GM23338 (cell line): ENCODE measurements around the gene FNDC10. TPM values are rescaled to one million over a fixed set of nuclear protein-coding genes. Genes with fewer than 3 reads are reported as not detected.
A peak's percentile ranks its signal among the peaks of the same experiment; 100 is the strongest.
"Not testable (repeated sequence)": the region's sequence is repeated elsewhere in the genome, so short reads cannot be mapped to it uniquely, and the experiment has no call there.

Experiments
- ATAC-seq: fragments of 200-7000 bp; cut with Tn5 transposase; 3 replicates; pipeline ENCODE4 v1.9.1; 2020
- DNase-seq: peaks from one replicate; pipeline ENCODE4 v3.0.0-alpha.2; 2015; ENCODE audit warnings: low spot score
- H2AFZ ChIP-seq: fragments of 200-600 bp; sonication (generic); 2 replicates; pipeline ENCODE4 v1.8.0; 2016; ENCODE audit warnings: antibody characterized with exemption, mild to moderate bottlenecking, moderate library complexity
- H3F3A ChIP-seq: fragments of 200-600 bp; sonication (generic); replicated peaks from 2 replicates; pipeline ENCODE4 v1.8.0; 2017; ENCODE audit warnings: antibody characterized with exemption, mixed run types, low read depth
- H3K27ac ChIP-seq: fragments of 200-600 bp; sonication (generic); 2 replicates; pipeline ENCODE4 v1.6.1; 2016; ENCODE audit warnings: low read depth
- H3K27me3 ChIP-seq: fragments of 200-600 bp; sonication (generic); 2 replicates; pipeline ENCODE4 v1.8.0; 2016; ENCODE audit warnings: mild to moderate bottlenecking, mixed run types, moderate library complexity; ENCODE audit not compliant: insufficient read depth
- H3K36me3 ChIP-seq: fragments of 200-600 bp; sonication (generic); 2 replicates; pipeline ENCODE4 v1.8.0; 2016; ENCODE audit warnings: mild to moderate bottlenecking; ENCODE audit not compliant: insufficient read depth
- H3K4me1 ChIP-seq: fragments of 200-600 bp; sonication (generic); 2 replicates; pipeline ENCODE4 v1.8.0; 2016; ENCODE audit warnings: mild to moderate bottlenecking, moderate library complexity; ENCODE audit not compliant: insufficient read depth
- H3K4me2 ChIP-seq: fragments of 200-600 bp; sonication (generic); 2 replicates; pipeline ENCODE4 v1.7.1; 2017; ENCODE audit warnings: mixed run types
- H3K4me3 ChIP-seq: fragments of 200-600 bp; sonication (generic); 2 replicates; pipeline ENCODE4 v1.6.1; 2016; ENCODE audit warnings: mixed run types
- H3K79me2 ChIP-seq: fragments of 200-600 bp; sonication (generic); replicated peaks from 2 replicates; pipeline ENCODE4 v1.8.0; 2017; ENCODE audit warnings: mild to moderate bottlenecking; ENCODE audit not compliant: insufficient read depth
- H3K9me2 ChIP-seq: fragments of 200-600 bp; sonication (generic); 2 replicates; pipeline ENCODE4 v1.8.0; 2017; ENCODE audit not compliant: insufficient read depth
- H4K20me1 ChIP-seq: fragments of 200-600 bp; sonication (generic); replicated peaks from 2 replicates; pipeline ENCODE4 v1.8.0; 2017; ENCODE audit warnings: mild to moderate bottlenecking; ENCODE audit not compliant: insufficient read depth
- H3K27ac Mint-ChIP-seq: 2 replicates; pipeline ENCODE4 v1.8.0; 2020; ENCODE audit warnings: inconsistent platforms, mild to moderate bottlenecking, moderate library complexity, mixed read lengths
- H3K27me3 Mint-ChIP-seq: 3 replicates; pipeline ENCODE4 v1.8.0; 2022; ENCODE audit warnings: low read depth, mild to moderate bottlenecking, moderate library complexity, mixed read lengths, inconsistent platforms; ENCODE audit not compliant: insufficient read depth, poor library complexity
- H3K36me3 Mint-ChIP-seq: 3 replicates; pipeline ENCODE4 v1.8.0; 2021; ENCODE audit warnings: low read depth, mild to moderate bottlenecking, inconsistent platforms, moderate library complexity, mixed read lengths
- H3K4me1 Mint-ChIP-seq: 3 replicates; pipeline ENCODE4 v1.8.0; 2020; ENCODE audit warnings: mild to moderate bottlenecking, inconsistent platforms, mixed read lengths
- H3K4me3 Mint-ChIP-seq: 3 replicates; pipeline ENCODE4 v1.8.0; 2021; ENCODE audit warnings: moderate library complexity, mild to moderate bottlenecking, inconsistent platforms, mixed read lengths
- H3K9me3 Mint-ChIP-seq: 3 replicates; pipeline ENCODE4 v1.8.0; 2020; ENCODE audit warnings: moderate library complexity, mild to moderate bottlenecking, inconsistent platforms, mixed read lengths
- CREB1 ChIP-seq: fragments of 250-450 bp; sonication (Bioruptor Pico); IDR thresholded peaks from 2 replicates; pipeline ENCODE4 v1.5.0; 2020; ENCODE audit warnings: low read depth, mild to moderate bottlenecking, moderate library complexity
- EZH2 ChIP-seq: fragments of 200-600 bp; sonication (generic); IDR thresholded peaks from one replicate; pipeline ENCODE4 v1.8.0; 2017; ENCODE audit warnings: antibody characterized with exemption, mild to moderate bottlenecking, low read depth; ENCODE audit not compliant: unreplicated experiment
- EZH2phosphoT487 ChIP-seq: fragments of 200-600 bp; sonication (generic); IDR thresholded peaks from one replicate; pipeline ENCODE4 v1.8.1; 2018; ENCODE audit warnings: antibody characterized with exemption; ENCODE audit not compliant: unreplicated experiment
- STAT1 ChIP-seq: IDR thresholded peaks from one replicate; pipeline ENCODE4 v1.6.1; 2016; ENCODE audit warnings: antibody characterized with exemption; ENCODE audit not compliant: unreplicated experiment
- polyA plus RNA-seq: library from polyadenylated mRNA; unstranded; fragments of >200 nt; fragmentation: Nextera tagmentation; extraction: Ambion mirVana; gene quantifications from 2 replicates; pipeline ENCODE4 v1.2.1, GENCODE V29; 2016
- total RNA-seq: library from RNA; depleted of rRNA; stranded (reverse); fragments of >200 nt; shearing (Covaris generic); gene quantifications from 2 replicates; pipeline ENCODE4 v1.2.3, GENCODE V29; 2014
- TF ChIP-seq, protein P1 (sequence below): fragments of 250-450 bp; sonication (Bioruptor Pico); IDR thresholded peaks from 2 replicates; pipeline ENCODE4 v1.5.0; 2020; ENCODE audit warnings: mild to moderate bottlenecking, moderate library complexity

Gene FNDC10
- total and polyA plus RNA-seq, 2 experiments from 2014 or later = 7.7 to 15.1 TPM

DNA sequence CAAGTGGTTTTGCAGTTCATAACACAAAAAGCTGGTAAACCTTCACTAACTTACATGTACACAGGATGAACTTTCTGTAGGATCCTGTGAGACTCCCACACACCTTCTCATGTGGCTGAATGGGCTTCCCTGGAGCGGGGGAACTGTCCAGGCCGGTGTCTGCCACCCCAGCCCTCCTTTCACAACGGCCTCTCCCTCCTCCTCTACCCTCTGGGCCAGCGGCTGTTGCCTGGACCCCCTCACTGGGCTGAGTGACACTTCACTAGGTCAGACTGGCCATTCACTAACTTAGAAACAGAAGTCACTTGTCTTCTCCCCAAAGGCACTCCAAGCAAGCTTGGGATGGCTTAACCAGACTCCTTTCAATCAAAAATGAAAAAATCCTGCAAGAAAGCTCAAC, 41.3 kb downstream of the FNDC10 start:
- Mint-ChIP-seq H3K4me1 (no peaks in the 10 kb centered on the region; the same call in 2 of the 3 replicates), H3K27ac (no peak overlapping the region), H3K27me3 (peaks cover 17% of the 10 kb centered on the region), H3K36me3 (peaks cover 29% of the 10 kb centered on the region), H3K4me3 (no peak overlapping the region), H3K9me3 (no peaks in the 10 kb centered on the region)
- Histone ChIP-seq H3F3A (peaks cover 13% of the 10 kb centered on the region), H2AFZ (no peak overlapping the region), H3K79me2 (peaks cover 7% of the 10 kb centered on the region), H4K20me1 (peaks cover 9% of the 10 kb centered on the region), H3K36me3 (peaks cover 10% of the 10 kb centered on the region; the same call in 1 of the 2 replicates), H3K27me3 (no peaks in the 10 kb centered on the region), H3K4me1 (no peaks in the 10 kb centered on the region), H3K4me2 (no peak overlapping the region), H3K4me3 (no peak overlapping the region), H3K27ac (no peak overlapping the region), H3K9me2 (no peaks in the 10 kb centered on the region)
- peak; percentile 15; the same call in 2 of the 3 replicates for ATAC-seq
- TF ChIP-seq, protein P1, sequence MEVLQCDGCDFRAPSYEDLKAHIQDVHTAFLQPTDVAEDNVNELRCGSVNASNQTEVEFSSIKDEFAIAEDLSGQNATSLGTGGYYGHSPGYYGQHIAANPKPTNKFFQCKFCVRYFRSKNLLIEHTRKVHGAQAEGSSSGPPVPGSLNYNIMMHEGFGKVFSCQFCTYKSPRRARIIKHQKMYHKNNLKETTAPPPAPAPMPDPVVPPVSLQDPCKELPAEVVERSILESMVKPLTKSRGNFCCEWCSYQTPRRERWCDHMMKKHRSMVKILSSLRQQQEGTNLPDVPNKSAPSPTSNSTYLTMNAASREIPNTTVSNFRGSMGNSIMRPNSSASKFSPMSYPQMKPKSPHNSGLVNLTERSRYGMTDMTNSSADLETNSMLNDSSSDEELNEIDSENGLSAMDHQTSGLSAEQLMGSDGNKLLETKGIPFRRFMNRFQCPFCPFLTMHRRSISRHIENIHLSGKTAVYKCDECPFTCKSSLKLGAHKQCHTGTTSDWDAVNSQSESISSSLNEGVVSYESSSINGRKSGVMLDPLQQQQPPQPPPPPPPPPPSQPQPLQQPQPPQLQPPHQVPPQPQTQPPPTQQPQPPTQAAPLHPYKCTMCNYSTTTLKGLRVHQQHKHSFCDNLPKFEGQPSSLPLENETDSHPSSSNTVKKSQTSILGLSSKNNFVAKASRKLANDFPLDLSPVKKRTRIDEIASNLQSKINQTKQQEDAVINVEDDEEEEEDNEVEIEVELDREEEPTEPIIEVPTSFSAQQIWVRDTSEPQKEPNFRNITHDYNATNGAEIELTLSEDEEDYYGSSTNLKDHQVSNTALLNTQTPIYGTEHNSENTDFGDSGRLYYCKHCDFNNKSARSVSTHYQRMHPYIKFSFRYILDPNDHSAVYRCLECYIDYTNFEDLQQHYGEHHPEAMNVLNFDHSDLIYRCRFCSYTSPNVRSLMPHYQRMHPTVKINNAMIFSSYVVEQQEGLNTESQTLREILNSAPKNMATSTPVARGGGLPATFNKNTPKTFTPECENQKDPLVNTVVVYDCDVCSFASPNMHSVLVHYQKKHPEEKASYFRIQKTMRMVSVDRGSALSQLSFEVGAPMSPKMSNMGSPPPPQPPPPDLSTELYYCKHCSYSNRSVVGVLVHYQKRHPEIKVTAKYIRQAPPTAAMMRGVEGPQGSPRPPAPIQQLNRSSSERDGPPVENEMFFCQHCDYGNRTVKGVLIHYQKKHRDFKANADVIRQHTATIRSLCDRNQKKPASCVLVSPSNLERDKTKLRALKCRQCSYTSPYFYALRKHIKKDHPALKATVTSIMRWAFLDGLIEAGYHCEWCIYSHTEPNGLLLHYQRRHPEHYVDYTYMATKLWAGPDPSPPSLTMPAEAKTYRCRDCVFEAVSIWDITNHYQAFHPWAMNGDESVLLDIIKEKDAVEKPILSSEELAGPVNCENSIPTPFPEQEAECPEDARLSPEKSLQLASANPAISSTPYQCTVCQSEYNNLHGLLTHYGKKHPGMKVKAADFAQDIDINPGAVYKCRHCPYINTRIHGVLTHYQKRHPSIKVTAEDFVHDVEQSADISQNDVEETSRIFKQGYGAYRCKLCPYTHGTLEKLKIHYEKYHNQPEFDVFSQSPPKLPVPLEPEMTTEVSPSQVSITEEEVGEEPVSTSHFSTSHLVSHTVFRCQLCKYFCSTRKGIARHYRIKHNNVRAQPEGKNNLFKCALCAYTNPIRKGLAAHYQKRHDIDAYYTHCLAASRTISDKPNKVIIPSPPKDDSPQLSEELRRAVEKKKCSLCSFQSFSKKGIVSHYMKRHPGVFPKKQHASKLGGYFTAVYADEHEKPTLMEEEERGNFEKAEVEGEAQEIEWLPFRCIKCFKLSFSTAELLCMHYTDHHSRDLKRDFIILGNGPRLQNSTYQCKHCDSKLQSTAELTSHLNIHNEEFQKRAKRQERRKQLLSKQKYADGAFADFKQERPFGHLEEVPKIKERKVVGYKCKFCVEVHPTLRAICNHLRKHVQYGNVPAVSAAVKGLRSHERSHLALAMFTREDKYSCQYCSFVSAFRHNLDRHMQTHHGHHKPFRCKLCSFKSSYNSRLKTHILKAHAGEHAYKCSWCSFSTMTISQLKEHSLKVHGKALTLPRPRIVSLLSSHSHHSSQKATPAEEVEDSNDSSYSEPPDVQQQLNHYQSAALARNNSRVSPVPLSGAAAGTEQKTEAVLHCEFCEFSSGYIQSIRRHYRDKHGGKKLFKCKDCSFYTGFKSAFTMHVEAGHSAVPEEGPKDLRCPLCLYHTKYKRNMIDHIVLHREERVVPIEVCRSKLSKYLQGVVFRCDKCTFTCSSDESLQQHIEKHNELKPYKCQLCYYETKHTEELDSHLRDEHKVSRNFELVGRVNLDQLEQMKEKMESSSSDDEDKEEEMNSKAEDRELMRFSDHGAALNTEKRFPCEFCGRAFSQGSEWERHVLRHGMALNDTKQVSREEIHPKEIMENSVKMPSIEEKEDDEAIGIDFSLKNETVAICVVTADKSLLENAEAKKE (CRISPR knock-in tag) = no peak
- TF ChIP-seq EZH2 (no peak), CREB1 (no peak), EZH2phosphoT487 (no peak), STAT1 (no peak)
- DNase-seq = no peak

DNA sequence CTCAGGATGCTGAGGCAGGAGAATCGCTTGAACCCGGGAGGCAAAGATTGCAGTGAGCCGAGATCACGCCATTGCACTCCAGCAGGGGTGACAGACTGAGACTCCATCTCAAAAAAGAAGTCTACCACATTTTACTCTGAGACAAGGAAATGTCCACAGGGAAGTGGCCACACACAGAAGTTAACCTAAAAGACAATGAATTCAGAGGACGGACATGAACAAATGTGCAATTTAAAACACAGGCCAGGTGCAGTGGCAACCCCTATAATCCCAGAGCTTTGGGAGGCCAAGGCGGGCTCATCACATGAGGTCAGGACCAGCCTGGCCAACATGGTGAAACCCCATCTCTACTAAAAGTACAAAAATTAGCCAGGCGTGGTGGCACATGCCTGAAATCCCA, 42.2 kb downstream of the FNDC10 start:
- H3K27ac ChIP-seq, H3K9me3 Mint-ChIP-seq, H3K4me3 Mint-ChIP-seq, H3K9me2 ChIP-seq, H3K4me2 ChIP-seq, H3K36me3 ChIP-seq, H3K4me3 ChIP-seq, DNase-seq, H3K27ac Mint-ChIP-seq, H3K4me1 Mint-ChIP-seq, H3K27me3 ChIP-seq, H2AFZ ChIP-seq, H3K4me1 ChIP-seq, ATAC-seq: not testable (repeated sequence)
- Histone ChIP-seq H3K79me2 (peaks cover 14% of the 10 kb centered on the region), H4K20me1 (peaks cover 14% of the 10 kb centered on the region), H3F3A (peaks cover 13% of the 10 kb centered on the region; the same call in 1 of the 2 replicates)
- Mint-ChIP-seq H3K36me3 (peaks cover 20% of the 10 kb centered on the region), H3K27me3 (peaks cover 15% of the 10 kb centered on the region)

DNA sequence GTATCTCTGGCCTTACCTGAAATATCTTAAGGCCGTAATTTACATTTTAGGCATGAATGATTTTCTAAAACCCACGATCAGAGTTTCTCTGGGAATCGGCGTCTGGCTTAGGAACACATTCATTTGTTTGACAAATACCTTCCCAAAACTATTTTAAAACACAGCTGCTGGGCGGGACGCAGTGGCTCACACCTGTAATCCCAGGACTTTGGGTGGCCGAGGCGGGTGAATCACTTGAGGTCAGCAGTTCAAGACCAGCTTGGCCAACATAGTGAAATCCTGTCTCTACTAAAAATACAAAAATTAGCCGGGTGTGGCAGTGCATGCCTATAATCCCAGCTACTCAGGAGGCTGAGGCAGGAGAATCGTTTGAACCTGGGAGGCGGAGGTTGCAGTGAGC, 43.0 kb downstream of the FNDC10 start:
- H3K9me3 Mint-ChIP-seq, H2AFZ ChIP-seq, H3K27ac Mint-ChIP-seq, H3K36me3 ChIP-seq, H3K4me2 ChIP-seq, H3K4me1 Mint-ChIP-seq, H3K27ac ChIP-seq, H3K4me3 Mint-ChIP-seq, H3K4me1 ChIP-seq, ATAC-seq, H3K27me3 ChIP-seq, H3K4me3 ChIP-seq, H3K9me2 ChIP-seq, DNase-seq: not testable (repeated sequence)
- H4K20me1 ChIP-seq = peaks cover 18% of the 10 kb centered on the region
- H3K27me3 Mint-ChIP-seq = peaks cover 15% of the 10 kb centered on the region
- H3K79me2 ChIP-seq = peaks cover 17% of the 10 kb centered on the region
- peaks cover 12% of the 10 kb centered on the region for H3K36me3 Mint-ChIP-seq
- peaks cover 12% of the 10 kb centered on the region; the same call in 1 of the 2 replicates for H3F3A ChIP-seq
